ENCODE data around the gene ATP10D.

The ATP10D gene

GRCh38 chr4:47624031-47624441 lies 139.0 kb downstream of the ATP10D start:
- Mint-ChIP-seq H3K27ac (peak overlapping the region in 1 of 3 experiments; percentile 24), H3K9me3 (peaks cover 9% of the 10 kb centered on the region), H3K4me1 (peaks cover 6% of the 10 kb centered on the region), H3K4me3 (no peak overlapping the region), H3K27me3 (ENCODE audit: low read depth) (no peaks in the 10 kb centered on the region), H3K36me3 (ENCODE audit: low read depth) (peaks cover 6% of the 10 kb centered on the region)
- no peak for TF ChIP-seq CTCF (IDR thresholded peaks at IDR 0.05; ENCODE audit: unreplicated experiment in 3 of 3)

- Mint-ChIP-seq H3K4me3 (no peak overlapping the region), H3K9me3 (peaks cover 3% of the 10 kb centered on the region), H3K36me3 (ENCODE audit: low read depth) (no peaks in the 10 kb centered on the region), H3K27me3 (ENCODE audit: low read depth) (no peaks in the 10 kb centered on the region), H3K4me1 (no peaks in the 10 kb centered on the region), H3K27ac (no peak overlapping the region)
- TF ChIP-seq CTCF (IDR thresholded peaks at IDR 0.05; ENCODE audit: unreplicated experiment in 3 of 3) = no peak
Measured at GRCh38 chr4:47631161-47631560, 146.1 kb downstream of the ATP10D start.

GRCh38 chr4:47639531-47639930 lies 154.5 kb downstream of the ATP10D start:
- Mint-ChIP-seq H3K36me3 (ENCODE audit: low read depth) (peaks cover 12% of the 10 kb centered on the region), H3K4me1 (peaks cover 21% of the 10 kb centered on the region), H3K27me3 (ENCODE audit: low read depth) (no peaks in the 10 kb centered on the region), H3K9me3 (peaks cover 20% of the 10 kb centered on the region), H3K27ac (no peak overlapping the region), H3K4me3 (no peak overlapping the region)
- no peak for TF ChIP-seq CTCF (IDR thresholded peaks at IDR 0.05; ENCODE audit: unreplicated experiment in 3 of 3)

- H3K27ac Mint-ChIP-seq = no peak overlapping the region
- H3K36me3 Mint-ChIP-seq (ENCODE audit: low read depth) = peaks cover 12% of the 10 kb centered on the region
- peaks cover 21% of the 10 kb centered on the region for H3K4me1 Mint-ChIP-seq
- H3K9me3 Mint-ChIP-seq = peaks cover 18% of the 10 kb centered on the region
- H3K27me3 Mint-ChIP-seq (ENCODE audit: low read depth) = no peaks in the 10 kb centered on the region
- TF ChIP-seq CTCF (IDR thresholded peaks at IDR 0.05; ENCODE audit: unreplicated experiment in 3 of 3) = no peak
- H3K4me3 Mint-ChIP-seq = no peak overlapping the region
Measured at GRCh38 chr4:47640911-47641310, 155.8 kb downstream of the ATP10D start.

GRCh38 chr4:47641755-47642154 lies 156.7 kb downstream of the ATP10D start:
- Mint-ChIP-seq H3K9me3 (peaks cover 13% of the 10 kb centered on the region), H3K4me1 (peaks cover 21% of the 10 kb centered on the region)

More at GRCh38 chr4:47641755-47642154, 156.7 kb downstream of the ATP10D start:
- no peak overlapping the region for H3K27ac Mint-ChIP-seq
- no peaks in the 10 kb centered on the region for H3K27me3 Mint-ChIP-seq (ENCODE audit: low read depth)
- no peak overlapping the region for H3K4me3 Mint-ChIP-seq
- no peak for TF ChIP-seq CTCF (IDR thresholded peaks at IDR 0.05; ENCODE audit: unreplicated experiment in 3 of 3)
- H3K36me3 Mint-ChIP-seq (ENCODE audit: low read depth) = peaks cover 9% of the 10 kb centered on the region

Measured in nephron (organoid).